HepG2 (cell line): ENCODE results near the gene CCDC54. TPM values are rescaled to one million over a fixed set of nuclear protein-coding genes. Genes with fewer than 3 reads are reported as not detected.

Experiments used
- ATAC-seq: fragments of 200-7000 bp; cut with Tn5 transposase; 3 replicates; pipeline ENCODE4 v1.9.1; 2020; ENCODE audit warnings: mild to moderate bottlenecking, moderate library complexity
- BruUV-seq: library from RNA; stranded (reverse); fragments of 400-500 nt; replicated peaks from 2 replicates; lab custom pipeline; 2021; lab: Mats Ljungman, UMichigan
- CTCF ChIA-PET: fragments of 300-600 bp; formaldehyde crosslinking; extraction: SDS; loops from one replicate; lab custom pipeline; 2021; ENCODE audit warnings: low total read pairs, inconsistent platforms, low intra/inter-chr PET ratio; lab: Yijun Ruan, JAX
- POLR2A ChIA-PET: fragments of 350-600 bp; sonication (Branson Sonifier 250); formaldehyde crosslinking; loops from one replicate; lab custom pipeline; 2020; ENCODE audit warnings: antibody characterized with exemption, inconsistent platforms; lab: Yijun Ruan, JAX
- DNase-seq: peaks from one replicate; pipeline ENCODE4 v3.0.0-alpha.2; 2015; ENCODE audit warnings: low spot score
- FAIRE-seq: peaks from 3 replicates; lab custom pipeline; 2011; peaks lifted over from hg19 to GRCh38; lab: Jason Lieb, UNC
- H2AFZ ChIP-seq: one replicate; pipeline ENCODE4 v1.6.1; 2011; ENCODE audit warnings: low read length, inconsistent platforms
- H3K27ac ChIP-seq: fragments of 300-600 bp; 3 replicates; pipeline ENCODE4 v1.8.0; 2011; ENCODE audit warnings: mixed run types, mild to moderate bottlenecking, mixed read lengths, low read length, inconsistent platforms; ENCODE audit not compliant: insufficient read depth; ENCODE audit errors: extremely low read length
- H3K27me3 ChIP-seq, 2 experiments: fragments of 200-600 bp in 1 of 2; 2 replicates in 1 of 2; 3 replicates in 1 of 2; pipeline versions ENCODE4 v1.6.0 to v1.8.0; 2011; ENCODE audit warnings: low read length in 2 of 2, mild to moderate bottlenecking in 2 of 2, moderate library complexity in 2 of 2, inconsistent platforms in 1 of 2; ENCODE audit not compliant: insufficient read depth in 2 of 2, control insufficient read depth in 1 of 2
- H3K36me3 ChIP-seq, 2 experiments: fragments of 200-600 bp in 1 of 2; replicated peaks in 1 of 2; 2 replicates in 1 of 2; 3 replicates in 1 of 2; pipeline versions ENCODE4 v1.5.1 to v1.8.0; 2011; ENCODE audit warnings: low read length in 2 of 2, inconsistent platforms in 1 of 2; ENCODE audit not compliant: insufficient read depth in 2 of 2, control insufficient read depth in 1 of 2
- H3K4me1 ChIP-seq: 2 replicates; pipeline ENCODE4 v1.5.1; 2012; ENCODE audit warnings: low read length, inconsistent platforms; ENCODE audit not compliant: insufficient read depth
- H3K4me2 ChIP-seq: 2 replicates; pipeline ENCODE4 v1.6.0; 2011; ENCODE audit warnings: low read depth, low read length, inconsistent platforms
- H3K4me3 ChIP-seq, 3 experiments: fragments of 200-600 bp in 1 of 3; sonication (generic), shearing (Covaris generic) in 1 of 3; replicated peaks in 1 of 3; 2 replicates each; pipeline ENCODE4 v1.5.1; 2011 to 2016; ENCODE audit warnings: low read length in 3 of 3, inconsistent platforms in 2 of 3, low read depth in 2 of 3, mild to moderate bottlenecking in 2 of 3, control low read depth in 1 of 3, mixed read lengths in 1 of 3; ENCODE audit not compliant: insufficient read depth in 1 of 3
- H3K79me2 ChIP-seq: one replicate; pipeline ENCODE4 v1.6.1; 2011; ENCODE audit warnings: low read length, inconsistent platforms; ENCODE audit not compliant: insufficient read depth
- H3K9ac ChIP-seq: 2 replicates; pipeline ENCODE4 v1.6.0; 2011; ENCODE audit warnings: mild to moderate bottlenecking, low read depth, low read length, inconsistent platforms; ENCODE audit not compliant: insufficient read depth
- H3K9me3 ChIP-seq: 2 replicates; pipeline ENCODE4 v1.5.1; 2012; ENCODE audit warnings: mild to moderate bottlenecking, low read length
- H4K20me1 ChIP-seq: 2 replicates; pipeline ENCODE4 v1.6.0; 2011; ENCODE audit warnings: inconsistent platforms, mild to moderate bottlenecking, low read length, moderate library complexity; ENCODE audit not compliant: insufficient read depth
- GLI4 ChIP-seq: sonication (generic); formaldehyde crosslinking; IDR thresholded peaks from 2 replicates; pipeline ENCODE4 v1.5.1; 2020; ENCODE audit warnings: missing genetic modification reagents, mild to moderate bottlenecking, moderate library complexity, borderline replicate concordance
- KDM3A ChIP-seq: IDR thresholded peaks from 2 replicates; pipeline ENCODE4 v1.6.1; 2018; ENCODE audit warnings: low read depth, missing compliant biosample characterization
- MED8 ChIP-seq: sonication (generic); formaldehyde crosslinking; IDR thresholded peaks from 2 replicates; pipeline ENCODE4 v1.8.1; 2023; ENCODE audit warnings: mild to moderate bottlenecking, missing genetic modification reagents; ENCODE audit not compliant: insufficient replicate concordance
- NFE2L2 ChIP-seq: fragments of 150-350 bp; IDR thresholded peaks from 2 replicates; pipeline ENCODE4 v1.6.1; 2014; ENCODE audit warnings: low read length
- NR0B2 ChIP-seq: sonication (generic); formaldehyde crosslinking; IDR thresholded peaks from 2 replicates; pipeline ENCODE4 v1.4.0; 2020; ENCODE audit warnings: mild to moderate bottlenecking, missing genetic modification reagents
- NR1H2 ChIP-seq: sonication (generic); formaldehyde crosslinking; IDR thresholded peaks from 2 replicates; pipeline ENCODE4 v1.8.1; 2022; ENCODE audit warnings: low read depth, missing genetic modification reagents, borderline replicate concordance
- RARA ChIP-seq: IDR thresholded peaks from 2 replicates; pipeline ENCODE4 v1.6.1; 2016; ENCODE audit warnings: missing genetic modification reagents, missing compliant biosample characterization
- RFXANK ChIP-seq: IDR thresholded peaks from 2 replicates; pipeline ENCODE4 v1.6.1; 2016
- SIN3A ChIP-seq: IDR thresholded peaks from 2 replicates; pipeline ENCODE4 v1.6.1; 2011; ENCODE audit warnings: low read depth, mild to moderate bottlenecking, control low read depth, low read length, borderline replicate concordance
- SRSF1 ChIP-seq: fragments of 200-400 bp; formaldehyde crosslinking; optimal IDR thresholded peaks from 2 replicates; pipeline ENCODE3; 2017; ENCODE audit warnings: mild to moderate bottlenecking, low read depth, low read length, moderate library complexity
- ZNF121 ChIP-seq: sonication (generic); formaldehyde crosslinking; IDR thresholded peaks from 2 replicates; pipeline ENCODE4 v1.5.0; 2020; ENCODE audit warnings: mild to moderate bottlenecking, missing genetic modification reagents
- ZNF512 ChIP-seq: sonication (generic); formaldehyde crosslinking; IDR thresholded peaks from 2 replicates; pipeline ENCODE4 v1.4.0; 2020; ENCODE audit warnings: mild to moderate bottlenecking, missing genetic modification reagents
- ZNF543 ChIP-seq: sonication (generic); formaldehyde crosslinking; IDR thresholded peaks from 2 replicates; pipeline ENCODE4 v1.4.0; 2020; ENCODE audit warnings: mild to moderate bottlenecking, missing genetic modification reagents
- ZNF720 ChIP-seq: sonication (generic); formaldehyde crosslinking; IDR thresholded peaks from 2 replicates; pipeline ENCODE4 v1.4.0; 2020; ENCODE audit warnings: missing genetic modification reagents
- ZXDC ChIP-seq: sonication (generic); formaldehyde crosslinking; IDR thresholded peaks from 2 replicates; pipeline ENCODE4 v1.5.0; 2020; ENCODE audit warnings: mild to moderate bottlenecking, missing genetic modification reagents
- WGBS: methylation state at CpG from one replicate; pipeline ENCODE4 v1.1.6; 2017; ENCODE audit warnings: low lambda C conversion rate; 5-methylcytosine and 5-hydroxymethylcytosine counted together
- in situ Hi-C: cut with HindIII; loops from 2 replicates; pipeline ENCODE4 v1.10.0; 2017; ENCODE audit warnings: low pct_unique_long_range_greater_than_20kb; ENCODE audit not compliant: extremely low pct_ligation_motif_present
- intact Hi-C: fragments of 100-400 bp; cut with micrococcal nuclease; formaldehyde crosslinking; loops from one replicate; pipeline ENCODE4 v1.10.0; 2022; ENCODE audit not compliant: unreplicated experiment
- polyA plus RNA-seq, 8 experiments: library from polyadenylated mRNA; depleted of rRNA in 3 of 8; stranded (reverse) in 7 of 8; unstranded in 1 of 8; fragments of >200 nt; fragmentation: Illumina TruSeq in 4 of 8; extraction: Trizol in 4 of 8; gene quantifications; 2 replicates each; pipeline versions ENCODE4 v1.2.1 to v1.2.3, GENCODE V29; 2011 to 2016; ENCODE audit warnings: low read depth in 4 of 8, missing spikeins in 1 of 8, mixed read lengths in 1 of 8; ENCODE audit not compliant: insufficient read depth in 1 of 8
- total RNA-seq, 5 experiments: library from RNA; depleted of rRNA; stranded (reverse); fragments of >200 nt; fragmentation: Illumina TruSeq; extraction: Trizol; gene quantifications; 2 replicates each; pipeline ENCODE4 v1.2.3, GENCODE V29; 2016; ENCODE audit warnings: low read depth in 1 of 5

The CCDC54 gene
- total and polyA plus RNA-seq, 2 of the 13 experiments (the other 11 are each of a cell fraction or from before 2014, with no cell fraction given), result not detected

- DNase-seq (no peak), FAIRE-seq (no peak), ATAC-seq (no peak)
- Histone ChIP-seq H3K79me2 (no peaks in the 10 kb centered on the region), H4K20me1 (no peaks in the 10 kb centered on the region), H3K27me3 (no peaks in the 10 kb centered on the region), H3K4me1 (no peaks in the 10 kb centered on the region), H2AFZ (no peak overlapping the region), H3K27ac (no peak overlapping the region), H3K4me2 (no peak overlapping the region), H3K36me3 (no peaks in the 10 kb centered on the region), H3K9ac (no peak overlapping the region), H3K4me3 (no peak overlapping the region), H3K9me3 (no peaks in the 10 kb centered on the region)
- BruUV-seq, result no TSS peak
- in situ Hi-C loops (no loop called here), intact Hi-C loops (no loop called here)
- TF ChIP-seq NFE2L2, result peak; percentile 22; the same call in 1 of the 2 replicates
- no peak for TF ChIP-seq ZNF543 (CRISPR knock-in tag)
- ChIA-PET POLR2A (no interaction called here), CTCF (no interaction called here)
- WGBS, result 0% methylated on average over 2 of the region's 2 CpGs
Measured at GRCh38 chr3:107384907-107385306, 7.7 kb downstream of the CCDC54 start.

- no peak overlapping the region for H3K4me2 ChIP-seq
- ChIA-PET CTCF (no interaction called here), POLR2A (no interaction called here)
- no peak overlapping the region for H3K27ac ChIP-seq
- no peaks in the 10 kb centered on the region for H3K79me2 ChIP-seq
- intact Hi-C loops, result no loop called here
- no TSS peak for BruUV-seq
- H3K4me3 ChIP-seq, result no peak overlapping the region
- ATAC-seq (no peak), FAIRE-seq (no peak), DNase-seq (no peak)
- no peaks in the 10 kb centered on the region for H4K20me1 ChIP-seq
- no peak overlapping the region for H3K9ac ChIP-seq
- in situ Hi-C loops, result no loop called here
- no peaks in the 10 kb centered on the region for H3K9me3 ChIP-seq
- H3K36me3 ChIP-seq, result no peaks in the 10 kb centered on the region
- no peaks in the 10 kb centered on the region for H3K27me3 ChIP-seq
- H2AFZ ChIP-seq, result no peak overlapping the region
- WGBS, result 19% methylated on average over 3 of the region's 3 CpGs
- no peaks in the 10 kb centered on the region for H3K4me1 ChIP-seq
- TF ChIP-seq ZNF121 (CRISPR knock-in tag) (no peak), ZNF512 (CRISPR knock-in tag) (no peak), NR1H2 (CRISPR knock-in tag) (no peak), ZXDC (no peak), ZNF720 (CRISPR knock-in tag) (no peak), KDM3A (CRISPR knock-in tag) (no peak), SIN3A (no peak), SRSF1 (no peak), NR0B2 (CRISPR knock-in tag) (no peak), MED8 (CRISPR knock-in tag) (no peak), GLI4 (CRISPR knock-in tag) (no peak), RARA (no peak), RFXANK (CRISPR knock-in tag) (no peak)
Measured at GRCh38 chr3:107387555-107387954, 10.3 kb downstream of the CCDC54 start.
